HFFc6 (cell line): ENCODE measurements around the gene RHBDD1. TPM values are rescaled to one million over a fixed set of nuclear protein-coding genes. Genes with fewer than 3 reads are reported as not detected.

ENCODE experiments used
- DNase-seq: peaks from one replicate; pipeline ENCODE4 v3.0.0-alpha.2; 2018
- H3K27ac Mint-ChIP-seq: 2 replicates; pipeline ENCODE4 v1.8.0; 2020; ENCODE audit warnings: mild to moderate bottlenecking, mixed read lengths
- H3K27me3 Mint-ChIP-seq: 2 replicates; pipeline ENCODE4 v1.8.0; 2021; ENCODE audit warnings: mild to moderate bottlenecking, moderate library complexity, mixed read lengths; ENCODE audit not compliant: insufficient read depth
- H3K36me3 Mint-ChIP-seq: 2 replicates; pipeline ENCODE4 v1.8.0; 2021; ENCODE audit warnings: low read depth, mixed read lengths
- H3K4me1 Mint-ChIP-seq: 2 replicates; pipeline ENCODE4 v1.8.0; 2020; ENCODE audit warnings: low read depth, mixed read lengths
- H3K4me3 Mint-ChIP-seq: 2 replicates; pipeline ENCODE4 v1.8.0; 2020; ENCODE audit warnings: mild to moderate bottlenecking, moderate library complexity, mixed read lengths
- H3K9me3 Mint-ChIP-seq: 2 replicates; pipeline ENCODE4 v1.8.0; 2020; ENCODE audit warnings: mild to moderate bottlenecking, mixed read lengths
- total RNA-seq, 6 experiments: library from RNA; stranded (reverse); fragmentation: NEBNext Ultra II Directional; extraction: Animal tissue kit (Norgen Biotek cat#: 25700); gene quantifications; 2 replicates in 1 of 6; 3 replicates in 5 of 6; pipeline ENCODE4 v1.2.3, GENCODE V29; 2021
- TF ChIP-seq, protein P1 (sequence below): fragments of 200-600 bp; sonication (generic); IDR thresholded peaks from 2 replicates; pipeline ENCODE4 v1.5.0; 2021; ENCODE audit warnings: antibody characterized with exemption, mild to moderate bottlenecking

RHBDD1 gene
- total RNA-seq, 6 experiments from 2014 or later = 34.3 to 50.7 (median 42.3) TPM

DNA sequence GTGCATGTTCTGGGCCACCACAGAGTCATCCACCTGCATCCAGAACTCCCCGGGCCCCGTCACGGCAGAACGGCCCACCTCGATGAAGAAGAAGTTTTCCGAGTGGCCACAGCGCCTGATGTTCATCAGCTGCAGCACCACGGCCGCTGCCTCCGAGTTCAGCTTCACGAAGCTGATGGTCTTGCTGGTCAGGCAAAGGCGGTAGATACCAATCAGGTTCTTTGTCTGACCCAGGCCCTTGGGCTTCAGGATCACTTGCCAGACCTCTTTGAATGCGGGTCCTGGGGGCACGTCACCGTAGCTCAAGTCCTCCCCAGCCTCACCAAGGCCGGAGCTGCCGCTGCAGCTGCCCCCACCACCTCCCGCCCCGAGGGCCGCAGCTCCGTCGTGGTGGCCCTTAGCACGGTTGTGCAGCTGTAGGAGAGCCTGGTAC lies 37.8 kb upstream of the RHBDD1 start:
- TF ChIP-seq, protein P1, sequence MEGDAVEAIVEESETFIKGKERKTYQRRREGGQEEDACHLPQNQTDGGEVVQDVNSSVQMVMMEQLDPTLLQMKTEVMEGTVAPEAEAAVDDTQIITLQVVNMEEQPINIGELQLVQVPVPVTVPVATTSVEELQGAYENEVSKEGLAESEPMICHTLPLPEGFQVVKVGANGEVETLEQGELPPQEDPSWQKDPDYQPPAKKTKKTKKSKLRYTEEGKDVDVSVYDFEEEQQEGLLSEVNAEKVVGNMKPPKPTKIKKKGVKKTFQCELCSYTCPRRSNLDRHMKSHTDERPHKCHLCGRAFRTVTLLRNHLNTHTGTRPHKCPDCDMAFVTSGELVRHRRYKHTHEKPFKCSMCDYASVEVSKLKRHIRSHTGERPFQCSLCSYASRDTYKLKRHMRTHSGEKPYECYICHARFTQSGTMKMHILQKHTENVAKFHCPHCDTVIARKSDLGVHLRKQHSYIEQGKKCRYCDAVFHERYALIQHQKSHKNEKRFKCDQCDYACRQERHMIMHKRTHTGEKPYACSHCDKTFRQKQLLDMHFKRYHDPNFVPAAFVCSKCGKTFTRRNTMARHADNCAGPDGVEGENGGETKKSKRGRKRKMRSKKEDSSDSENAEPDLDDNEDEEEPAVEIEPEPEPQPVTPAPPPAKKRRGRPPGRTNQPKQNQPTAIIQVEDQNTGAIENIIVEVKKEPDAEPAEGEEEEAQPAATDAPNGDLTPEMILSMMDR = no peak
- H3K9me3 Mint-ChIP-seq = no peaks in the 10 kb centered on the region
- H3K27ac Mint-ChIP-seq = peak overlapping the region; percentile 83
- DNase-seq = no peak
- peak overlapping the region; percentile 90 for H3K4me3 Mint-ChIP-seq
- peaks cover 56% of the 10 kb centered on the region for H3K4me1 Mint-ChIP-seq
- peaks cover 52% of the 10 kb centered on the region for H3K36me3 Mint-ChIP-seq
- no peaks in the 10 kb centered on the region for H3K27me3 Mint-ChIP-seq

DNA sequence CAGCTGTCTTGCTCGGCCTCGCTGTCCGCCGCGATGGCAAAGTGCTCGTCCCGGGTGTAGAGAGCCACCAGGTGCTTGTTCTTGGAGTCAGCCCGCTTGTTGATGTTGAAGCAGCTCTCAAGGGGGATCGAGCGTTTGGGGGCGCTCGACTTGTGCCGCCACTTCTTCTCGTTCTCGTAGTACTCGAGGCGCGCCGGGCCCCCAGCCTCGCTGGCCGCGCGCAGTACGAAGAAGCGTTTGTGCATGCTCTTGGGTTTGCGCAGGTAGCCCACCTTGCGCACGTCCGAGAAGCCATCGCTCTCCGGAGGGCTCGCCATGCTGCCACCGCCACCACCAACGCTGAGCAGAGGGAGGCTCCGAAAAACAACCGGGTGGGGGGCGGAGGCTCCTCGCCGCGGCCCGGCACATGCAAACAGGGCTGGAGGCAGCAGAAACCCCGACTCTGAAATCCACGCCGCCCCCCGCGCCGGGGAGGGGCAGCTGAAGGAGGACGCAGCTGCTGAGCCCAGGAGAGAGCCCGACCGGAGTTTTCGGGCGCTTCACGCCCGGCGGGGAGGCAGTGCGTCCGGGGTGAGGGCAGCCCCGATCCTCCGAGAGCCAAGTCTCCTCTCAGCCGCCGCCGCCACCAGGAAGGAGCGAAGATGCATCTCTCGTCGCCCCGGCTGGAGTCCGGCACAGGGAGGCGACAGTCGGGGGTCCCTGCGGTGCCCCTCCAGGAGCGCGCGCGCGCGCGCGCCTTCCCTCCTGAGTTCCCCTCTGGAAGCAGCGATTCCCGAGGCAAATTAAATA lies 37.2 kb upstream of the RHBDD1 start:
- Mint-ChIP-seq H3K9me3 (no peaks in the 10 kb centered on the region), H3K36me3 (peaks cover 45% of the 10 kb centered on the region), H3K4me3 (peak overlapping the region; percentile 90), H3K4me1 (peaks cover 57% of the 10 kb centered on the region), H3K27ac (peak overlapping the region; percentile 83), H3K27me3 (no peaks in the 10 kb centered on the region)
- TF ChIP-seq, protein P1 = peak; percentile 58
- peak; percentile 44 for DNase-seq

DNA sequence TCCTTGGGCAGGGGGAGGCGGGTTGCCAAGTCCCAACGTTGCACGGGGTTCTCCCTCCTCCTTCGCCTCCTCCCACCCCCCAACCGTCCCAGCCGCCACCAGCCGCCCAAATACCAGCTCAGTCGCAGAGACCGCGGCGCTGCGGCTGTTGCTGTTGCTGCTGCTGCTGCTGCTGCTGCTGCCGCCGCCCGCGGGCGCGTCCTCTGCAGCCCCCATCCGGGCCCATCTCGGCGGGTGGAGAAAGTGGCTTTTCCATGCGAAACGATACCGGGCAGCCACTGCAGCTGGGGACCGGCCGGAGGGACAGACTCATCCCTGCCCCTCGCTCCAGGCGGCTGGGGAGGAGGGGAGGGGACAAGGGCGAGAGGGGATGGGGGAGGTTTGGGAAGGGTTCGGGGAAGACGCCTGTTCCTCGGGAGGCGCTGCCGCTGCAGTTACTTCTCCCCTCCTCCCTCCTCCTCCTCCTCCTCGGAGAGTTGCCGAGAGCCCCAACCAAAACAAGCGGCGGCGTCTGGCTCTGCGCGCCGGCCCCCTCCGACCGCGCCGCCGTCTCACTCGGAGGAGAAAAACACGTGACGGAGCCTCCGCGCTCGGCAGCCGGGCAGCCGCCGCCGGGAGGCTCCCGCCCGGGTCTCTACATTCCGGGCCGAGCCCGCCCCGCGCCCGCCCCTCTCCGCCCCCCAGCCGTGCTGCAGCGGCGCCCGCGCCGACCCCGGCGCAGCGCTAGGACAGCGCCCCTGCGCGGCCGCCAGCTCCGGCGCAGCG lies 36.5 kb upstream of the RHBDD1 start, which contains the start of gene IRS1:
Gene IRS1, minus strand, starts transcription at position 610 of the 765 bp plus-strand sequence. CDS start 1,082 bp downstream, outside the sequence.
- peaks cover 38% of the 10 kb centered on the region for H3K36me3 Mint-ChIP-seq
- H3K27ac Mint-ChIP-seq = peak within 1 kb of the TSS; percentile 85
- no peaks in the 10 kb centered on the region for H3K27me3 Mint-ChIP-seq
- TF ChIP-seq, protein P1 = no peak
- peaks cover 57% of the 10 kb centered on the region for H3K4me1 Mint-ChIP-seq
- peak; percentile 71 for DNase-seq
- peak within 1 kb of the TSS; percentile 90 for H3K4me3 Mint-ChIP-seq
- H3K9me3 Mint-ChIP-seq = no peaks in the 10 kb centered on the region

DNA sequence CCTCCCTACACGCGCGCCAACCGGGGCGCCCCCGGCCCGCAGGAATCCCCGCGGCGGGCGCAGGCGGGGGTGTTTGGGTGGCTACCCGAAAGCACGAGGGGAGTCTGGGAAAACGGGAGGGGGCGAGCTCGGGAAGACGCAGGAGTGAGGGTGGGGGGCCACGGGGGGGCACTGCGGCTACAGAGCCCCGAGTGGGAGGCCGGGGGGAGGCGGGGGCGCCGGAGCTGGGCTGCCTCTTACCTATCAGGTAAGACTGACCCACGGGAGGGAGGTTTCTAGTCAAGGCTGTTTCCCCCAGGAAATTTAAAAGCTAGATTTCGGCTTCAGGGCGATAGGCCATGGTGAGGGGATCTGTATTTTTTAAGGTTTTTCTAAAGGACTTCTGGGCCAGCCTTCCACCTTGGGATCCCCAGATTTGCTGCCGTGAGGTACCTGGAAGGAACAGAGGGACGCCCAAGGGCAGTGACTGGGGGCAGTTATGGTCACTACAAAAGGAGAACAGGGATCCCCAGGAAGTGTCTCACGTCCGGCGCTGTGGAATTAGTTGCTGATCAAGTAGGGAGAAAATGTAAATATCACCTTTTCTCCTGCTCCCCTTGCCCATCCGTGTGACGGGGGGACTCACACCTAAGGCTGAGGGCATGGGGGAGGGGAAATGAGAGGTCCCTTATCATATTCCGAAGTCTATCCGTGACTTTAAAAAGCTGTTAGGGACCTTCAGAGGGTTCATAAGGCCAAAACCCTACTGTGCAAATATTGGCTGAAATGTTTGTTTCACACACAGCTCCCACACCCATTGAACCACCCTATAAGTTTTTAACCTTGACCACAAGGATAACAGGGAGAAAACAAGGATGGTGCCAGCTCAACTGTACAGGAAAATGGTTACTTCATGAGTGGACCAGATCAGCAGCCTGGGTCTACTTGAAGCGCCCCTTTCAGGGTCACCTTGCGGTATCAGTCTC lies 35.6 kb upstream of the RHBDD1 start:
- Mint-ChIP-seq H3K9me3 (no peaks in the 10 kb centered on the region), H3K4me3 (peak overlapping the region; percentile 87), H3K36me3 (peaks cover 29% of the 10 kb centered on the region), H3K27ac (peak overlapping the region; percentile 85), H3K4me1 (peaks cover 52% of the 10 kb centered on the region), H3K27me3 (no peaks in the 10 kb centered on the region)
- TF ChIP-seq, protein P1 = peak; percentile 63
- no peak for DNase-seq
